Middle frontal gyrus (tissue), 1 donor: Measurements from ENCODE around the gene LDLRAD3.

Experiments
- DNase-seq: peaks from one replicate; pipeline ENCODE4 v3.0.0-alpha.2; 2015; ENCODE audit warnings: low spot score; ENCODE audit errors: extremely low spot score

The LDLRAD3 gene

DNA sequence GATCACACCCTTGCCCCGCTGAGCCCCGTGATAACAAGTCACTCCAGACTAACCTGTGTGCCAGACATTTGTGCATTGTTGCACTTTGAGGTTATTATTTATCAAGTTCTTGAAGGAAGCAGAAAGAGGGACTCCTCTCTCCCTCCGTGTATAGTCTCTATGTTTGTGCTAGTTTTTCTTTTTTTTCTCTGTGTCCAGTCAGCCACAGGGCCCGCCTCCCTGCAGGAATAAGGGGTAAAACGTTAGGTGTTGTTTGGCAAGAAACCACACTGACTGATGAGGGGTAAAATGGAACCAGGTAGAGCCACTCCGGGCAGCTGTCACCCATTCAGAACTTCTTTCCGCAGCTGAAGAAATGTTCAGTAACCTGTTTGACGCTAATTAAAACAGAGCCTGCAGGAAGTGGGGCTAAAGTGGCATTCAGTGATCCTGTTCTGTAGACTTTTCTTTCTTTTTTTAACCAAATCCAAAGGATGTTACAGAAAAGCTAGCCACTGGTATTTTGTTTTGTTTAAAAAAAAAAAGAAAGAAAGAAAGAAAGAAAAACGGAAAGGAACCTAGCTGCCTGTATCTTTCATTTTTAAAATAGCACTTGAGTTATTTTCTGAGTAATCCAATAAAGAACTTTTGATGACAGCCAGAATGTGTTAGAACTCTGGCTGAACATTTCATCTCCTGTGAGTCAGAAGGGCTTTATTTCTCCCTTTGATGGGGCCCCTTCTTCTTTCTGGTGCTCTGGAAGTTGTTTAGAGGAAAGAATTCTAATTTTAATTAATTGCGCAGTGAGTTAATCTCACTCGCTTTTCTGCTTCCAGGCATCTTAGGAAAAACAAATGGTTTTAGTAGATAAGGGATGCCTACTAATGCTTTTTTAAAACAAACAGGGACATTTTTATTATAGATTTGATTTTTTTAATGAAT lies 287.2 kb downstream of the LDLRAD3 start:
- DNase-seq = no peak

GRCh38 chr11:36233204-36233603 lies 289.3 kb downstream of the LDLRAD3 start:
- DNase-seq = no peak

DNA sequence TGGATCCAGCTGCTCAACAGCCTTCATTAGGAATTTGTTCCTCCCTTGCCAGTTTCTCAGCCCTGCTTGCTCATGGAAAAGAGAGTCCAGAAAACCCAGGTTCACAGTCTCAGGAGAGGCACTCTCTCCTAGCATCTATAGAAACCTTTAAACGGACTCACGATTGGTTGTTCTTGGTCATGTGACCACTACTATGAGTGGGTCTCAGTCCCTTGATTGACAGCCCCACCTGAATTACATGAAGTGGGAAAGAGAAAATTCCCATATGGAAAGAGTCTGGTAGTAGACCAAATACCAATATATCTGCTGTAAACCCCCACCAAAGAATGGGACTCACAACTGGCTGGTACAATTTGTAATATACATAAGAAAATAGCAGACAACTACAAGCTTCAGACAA lies 291.0 kb downstream of the LDLRAD3 start:
- no peak for DNase-seq

GRCh38 chr11:36235750-36236149 lies 291.9 kb downstream of the LDLRAD3 start:
- DNase-seq = no peak

GRCh38 chr11:36237391-36237790 lies 293.5 kb downstream of the LDLRAD3 start:
- DNase-seq = no peak

GRCh38 chr11:36238036-36238631 lies 294.3 kb downstream of the LDLRAD3 start:
- DNase-seq = no peak

DNA sequence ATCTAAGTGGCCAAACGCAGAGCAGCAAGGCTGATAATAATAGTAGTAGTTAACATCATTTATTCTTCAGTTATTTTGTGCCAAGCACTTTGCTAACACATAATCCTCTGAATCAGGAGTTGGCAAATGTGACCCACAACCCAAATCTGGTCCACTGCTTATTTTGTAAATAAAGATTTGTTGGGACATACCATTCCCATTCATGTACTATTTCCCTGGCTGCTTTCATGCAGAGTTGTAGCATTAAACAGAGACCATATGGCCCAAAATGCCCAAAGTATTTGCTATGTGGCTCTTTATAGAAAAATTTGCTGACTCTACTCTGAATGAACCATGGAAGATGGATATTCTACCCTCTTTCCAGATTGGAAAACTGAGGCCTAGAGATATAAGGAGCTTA lies 295.0 kb downstream of the LDLRAD3 start:
- no peak for DNase-seq

- DNase-seq = no peak
These were observed 295.8 kb downstream of the LDLRAD3 start for GRCh38 chr11:36239636-36240035.

GRCh38 chr11:36240173-36240572 lies 296.3 kb downstream of the LDLRAD3 start:
- DNase-seq = no peak

DNA sequence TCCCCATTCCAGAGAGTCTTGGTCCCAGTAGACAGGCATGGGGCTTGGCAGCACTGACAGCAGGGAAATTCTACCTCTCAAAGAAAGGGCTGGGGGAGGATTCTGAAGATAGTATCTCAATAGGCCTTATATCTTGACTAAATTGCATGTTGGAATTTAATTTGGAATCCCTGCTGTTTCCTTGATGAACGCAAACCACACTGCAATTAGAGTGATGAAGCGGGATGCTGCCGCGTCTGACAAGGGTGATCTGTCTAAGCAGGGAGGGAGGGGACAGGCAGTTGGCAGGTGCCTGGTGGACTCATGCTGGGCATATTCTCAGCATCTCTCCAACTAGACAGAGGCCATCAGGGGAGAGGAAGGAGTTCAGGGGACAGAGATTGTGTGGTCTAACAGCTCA lies 296.9 kb downstream of the LDLRAD3 start:
- DNase-seq = no peak

GRCh38 chr11:36241497-36241896 lies 297.6 kb downstream of the LDLRAD3 start:
- no peak for DNase-seq

- DNase-seq = peak; percentile 42
These were observed 299.8 kb downstream of the LDLRAD3 start for GRCh38 chr11:36243641-36244040.

GRCh38 chr11:36247493-36247892 lies 303.6 kb downstream of the LDLRAD3 start:
- no peak for DNase-seq

GRCh38 chr11:36248436-36248835 lies 304.6 kb downstream of the LDLRAD3 start:
- no peak for DNase-seq

DNA sequence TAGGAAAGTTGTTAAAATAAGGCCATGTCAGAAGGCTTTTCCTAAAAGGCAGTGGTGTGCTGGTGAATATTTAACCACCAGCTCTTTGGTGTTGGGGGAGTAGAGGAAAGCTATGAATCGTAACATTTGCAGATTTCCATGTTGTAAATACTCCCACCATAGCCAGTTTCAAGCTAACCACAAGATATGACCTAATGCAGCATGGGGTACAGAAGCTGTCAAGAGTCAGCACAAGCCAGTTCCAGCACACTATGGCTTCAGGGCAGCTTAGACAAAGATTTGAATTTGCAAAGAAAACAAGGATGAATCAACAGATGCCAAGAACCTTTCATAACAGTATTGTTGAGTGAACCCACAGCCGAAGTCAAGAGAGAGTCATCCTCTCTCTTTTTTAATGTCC lies 305.4 kb downstream of the LDLRAD3 start:
- no peak for DNase-seq

GRCh38 chr11:36251823-36252222 lies 308.0 kb downstream of the LDLRAD3 start:
- DNase-seq = no peak

- DNase-seq = no peak
These were observed 309.4 kb downstream of the LDLRAD3 start for GRCh38 chr11:36253238-36253637.

DNA sequence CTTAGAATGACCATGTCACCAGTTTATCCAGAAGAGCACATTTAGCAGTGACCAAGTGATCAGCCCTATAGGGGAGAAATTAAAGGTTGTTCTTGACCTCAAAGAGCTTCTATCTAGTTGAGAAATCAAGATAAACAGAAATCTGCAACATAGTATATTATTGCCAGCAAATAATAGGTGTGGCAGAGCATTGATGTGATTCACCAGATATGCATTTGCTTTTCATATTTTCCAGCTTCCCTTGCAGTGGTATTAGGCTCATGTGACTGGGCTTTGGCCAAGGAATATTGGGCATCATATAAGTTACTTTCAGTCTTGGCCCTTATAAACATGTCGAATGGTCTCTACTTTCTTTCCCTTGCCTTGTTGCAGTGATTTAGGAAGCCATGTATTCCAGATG lies 310.9 kb downstream of the LDLRAD3 start:
- DNase-seq = no peak

DNA sequence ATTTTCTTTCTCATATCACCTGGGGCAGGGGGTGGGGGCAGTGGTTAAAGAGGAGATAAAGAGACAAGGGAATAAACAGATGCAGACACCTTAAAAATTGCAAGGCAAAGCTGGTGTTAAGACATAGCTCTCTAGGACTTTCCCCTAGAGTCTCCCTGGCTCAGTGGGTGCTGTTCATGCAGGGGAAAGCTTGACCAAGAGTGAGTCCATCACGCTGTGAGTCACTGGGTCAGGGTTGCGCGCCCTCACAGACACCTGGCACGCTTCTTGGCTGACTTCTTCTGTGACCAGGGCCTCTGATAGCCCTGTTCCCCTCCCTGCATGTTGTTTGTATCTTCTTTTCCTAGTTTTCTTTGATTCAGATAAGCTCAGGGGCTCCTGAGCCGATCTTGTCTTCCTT lies 313.5 kb downstream of the LDLRAD3 start:
- DNase-seq = no peak

DNA sequence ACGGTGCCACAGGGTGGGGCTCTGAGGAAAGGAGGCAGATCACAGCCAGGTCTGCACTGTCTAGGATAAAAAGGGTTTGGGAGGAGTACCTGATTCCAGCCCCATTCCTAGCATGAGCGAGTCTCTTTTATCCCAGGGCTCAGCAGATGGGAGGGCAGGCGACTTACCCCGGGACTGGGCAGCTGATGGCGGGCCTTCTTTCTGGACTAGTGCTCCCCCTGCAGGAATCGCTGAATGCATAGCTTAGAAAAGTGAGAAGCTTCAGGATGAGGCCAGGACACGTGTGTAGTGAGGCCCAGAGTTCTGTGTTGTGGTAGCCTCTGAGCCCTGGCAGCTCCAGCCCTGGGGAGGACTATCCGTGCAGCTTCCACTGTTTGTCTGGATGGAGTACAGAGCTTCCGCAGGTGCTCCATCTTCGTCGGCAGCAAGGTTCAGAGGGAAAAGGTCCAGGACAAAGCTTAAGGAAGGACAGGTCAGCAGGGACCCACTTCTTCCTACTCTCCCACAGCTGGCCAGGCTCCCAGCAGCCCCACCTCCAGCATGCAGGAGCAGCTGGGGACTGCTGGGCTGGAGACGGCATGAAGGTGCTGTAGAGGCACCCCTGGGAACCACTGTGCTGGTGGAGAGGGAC lies 315.0 kb downstream of the LDLRAD3 start:
- no peak for DNase-seq

- DNase-seq = no peak
These were observed 317.2 kb downstream of the LDLRAD3 start for GRCh38 chr11:36261094-36261493.
